Neural cell (in vitro differentiated cells): Measurements from ENCODE around the gene CARHSP1. TPM values are rescaled to one million over a fixed set of nuclear protein-coding genes. Genes with fewer than 3 reads are reported as not detected.
"Not testable (repeated sequence)": the region's sequence is repeated elsewhere in the genome, so short reads cannot be mapped to it uniquely, and the experiment has no call there.

ENCODE experiments used
- H2AFZ ChIP-seq: fragments of 200-600, 300-800 bp; sonication (generic), shearing (Covaris generic); 2 replicates; pipeline ENCODE4 v1.6.0; 2014; ENCODE audit warnings: low read depth, mild to moderate bottlenecking, antibody characterized with exemption, low read length, moderate library complexity
- H3F3A ChIP-seq: fragments of 200-600 bp; shearing (Covaris generic); 2 replicates; pipeline ENCODE4 v1.6.1; 2016; ENCODE audit warnings: mild to moderate bottlenecking, moderate library complexity, mixed read lengths, antibody characterized with exemption, low read length; ENCODE audit not compliant: insufficient read depth, poor library complexity, severe bottlenecking
- H3K27ac ChIP-seq: fragments of 200-600, 300-800 bp; sonication (generic), shearing (Covaris generic); 2 replicates; pipeline ENCODE4 v1.5.1; 2014; ENCODE audit warnings: mild to moderate bottlenecking, low read length, moderate library complexity
- H3K27me3 ChIP-seq: fragments of 300-800, 200-600 bp; sonication (generic), shearing (Covaris generic); 2 replicates; pipeline ENCODE4 v1.6.0; 2014; ENCODE audit warnings: mild to moderate bottlenecking, low read depth, low read length, moderate library complexity; ENCODE audit not compliant: insufficient read depth
- H3K36me3 ChIP-seq: fragments of 300-800, 200-600 bp; sonication (generic), shearing (Covaris generic); 2 replicates; pipeline ENCODE4 v1.5.1; 2014; ENCODE audit warnings: mild to moderate bottlenecking, antibody characterized with exemption, low read length, moderate library complexity; ENCODE audit not compliant: insufficient read depth
- H3K4me2 ChIP-seq: fragments of 300-800, 200-600 bp; sonication (generic), shearing (Covaris generic); 2 replicates; pipeline ENCODE4 v1.6.0; 2014; ENCODE audit warnings: mild to moderate bottlenecking, low read length
- H3K4me3 ChIP-seq: fragments of 300-800, 200-600 bp; sonication (generic), shearing (Covaris generic); 2 replicates; pipeline ENCODE4 v1.5.1; 2014; ENCODE audit warnings: mild to moderate bottlenecking, low read length, moderate library complexity
- H3K79me2 ChIP-seq: fragments of 200-600 bp; shearing (Covaris generic); replicated peaks from 2 replicates; pipeline ENCODE4 v1.6.0; 2014; ENCODE audit warnings: mild to moderate bottlenecking, low read length, moderate library complexity; ENCODE audit not compliant: insufficient read depth
- H3K9ac ChIP-seq: fragments of 300-800, 200-600 bp; sonication (generic), shearing (Covaris generic); 2 replicates; pipeline ENCODE4 v1.6.1; 2016; ENCODE audit warnings: mild to moderate bottlenecking, low read length, mixed read lengths
- H3K9me2 ChIP-seq: fragments of 200-600 bp; shearing (Covaris generic); 2 replicates; pipeline ENCODE4 v1.6.1; 2016; ENCODE audit warnings: mild to moderate bottlenecking, low read length, mixed read lengths; ENCODE audit not compliant: insufficient read depth
- H3K9me3 ChIP-seq: fragments of 200-600, 300-800 bp; sonication (generic), shearing (Covaris generic); 2 replicates; pipeline ENCODE4 v1.6.1; 2016; ENCODE audit warnings: mild to moderate bottlenecking, mixed run types, low read length, moderate library complexity, mixed read lengths
- H4K20me1 ChIP-seq: fragments of 200-600 bp; shearing (Covaris generic); 2 replicates; pipeline ENCODE4 v1.6.1; 2016; ENCODE audit warnings: mild to moderate bottlenecking, mixed run types; ENCODE audit not compliant: insufficient read depth
- EP300 ChIP-seq: fragments of 450-650 bp; conservative IDR thresholded peaks from 2 replicates; pipeline ENCODE4 v1.6.1; 2014; ENCODE audit warnings: antibody characterized with exemption, mild to moderate bottlenecking, moderate library complexity; ENCODE audit not compliant: poor library complexity, severe bottlenecking
- EZH2 ChIP-seq: fragments of 200-600, 300-800 bp; shearing (Covaris generic), sonication (generic); IDR thresholded peaks from 2 replicates; pipeline ENCODE4 v1.6.1; 2014; ENCODE audit warnings: antibody characterized with exemption, low read length, borderline replicate concordance, mild to moderate bottlenecking; ENCODE audit not compliant: insufficient read depth, poor library complexity, severe bottlenecking
- MXI1 ChIP-seq: fragments of 450-650 bp; conservative IDR thresholded peaks from 2 replicates; pipeline ENCODE4 v1.6.1; 2014; ENCODE audit warnings: antibody characterized with exemption, mild to moderate bottlenecking; ENCODE audit not compliant: poor library complexity, severe bottlenecking
- POLR2AphosphoS5 ChIP-seq: IDR thresholded peaks from 2 replicates; pipeline ENCODE4 v1.6.1; 2012
- RAD21 ChIP-seq: fragments of 450-650 bp; conservative IDR thresholded peaks from 2 replicates; pipeline ENCODE4 v1.6.1; 2014; ENCODE audit warnings: antibody characterized with exemption, mild to moderate bottlenecking, moderate library complexity
- REST ChIP-seq: IDR thresholded peaks from 2 replicates; pipeline ENCODE4 v1.6.1; 2012; ENCODE audit warnings: borderline replicate concordance
- SMC3 ChIP-seq: fragments of 450-650 bp; conservative IDR thresholded peaks from 2 replicates; pipeline ENCODE4 v1.6.1; 2014; ENCODE audit warnings: antibody characterized with exemption, mild to moderate bottlenecking, moderate library complexity; ENCODE audit not compliant: poor library complexity
- TAF1 ChIP-seq: IDR thresholded peaks from 2 replicates; pipeline ENCODE4 v1.6.1; 2012; ENCODE audit warnings: low read depth
- polyA minus RNA-seq: library from RNA; depleted of rRNA, polyadenylated mRNA; stranded (reverse); fragments of >200 nt; gene quantifications from 2 replicates; pipeline ENCODE4 v1.2.3, GENCODE V29; 2014
- polyA plus RNA-seq: library from polyadenylated mRNA; depleted of rRNA; stranded (reverse); fragments of >200 nt; gene quantifications from 2 replicates; pipeline ENCODE4 v1.2.3, GENCODE V29; 2014
- TF ChIP-seq, protein P1 (sequence below): fragments of 450-650 bp; IDR thresholded peaks from 2 replicates; pipeline ENCODE4 v1.5.1; 2014; ENCODE audit warnings: antibody characterized with exemption, mild to moderate bottlenecking, moderate library complexity; ENCODE audit not compliant: poor library complexity, severe bottlenecking

CARHSP1 gene
- 102 and 124 TPM in 2 replicates for polyA plus RNA-seq
- polyA minus RNA-seq: 106 and 108 TPM in 2 replicates

DNA sequence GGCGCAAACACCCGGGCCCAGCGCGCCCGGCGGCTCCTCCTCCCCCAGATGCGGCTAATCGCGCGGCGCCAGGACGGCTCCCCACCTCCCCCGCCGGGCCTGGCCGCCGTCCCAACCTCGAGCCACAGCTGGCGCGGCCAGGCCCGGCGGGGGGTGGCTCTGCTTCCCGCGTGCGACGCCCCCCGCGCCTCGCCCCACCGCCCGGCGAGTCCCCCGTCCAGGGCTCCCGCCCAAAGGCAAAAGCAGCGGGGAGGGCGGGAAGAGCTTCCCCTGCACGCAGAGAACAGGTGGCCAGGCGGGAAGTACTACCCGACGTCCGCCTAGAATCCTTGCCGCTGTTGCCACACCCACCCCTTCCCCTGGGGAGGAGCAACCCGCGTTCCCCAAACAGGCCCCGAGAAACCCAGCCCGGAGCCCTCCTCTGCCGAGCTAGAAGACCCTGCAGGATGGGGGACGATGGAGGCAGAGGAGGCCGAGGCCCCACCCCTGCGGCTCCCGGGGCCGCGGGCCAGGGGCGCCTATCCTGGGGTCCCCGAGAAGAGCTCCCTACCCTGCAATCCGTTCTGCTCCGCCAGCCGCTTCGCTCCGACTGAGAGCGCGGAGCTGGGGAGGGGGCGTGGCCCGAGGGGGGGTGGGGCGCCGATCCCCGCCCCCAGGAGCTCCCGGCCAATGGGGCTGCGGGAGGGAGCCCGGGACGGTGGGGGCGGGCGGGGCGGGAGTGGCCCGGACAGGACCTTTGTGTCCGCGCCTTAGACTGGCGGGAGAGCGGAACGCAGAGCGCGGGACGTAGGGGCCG is at the start of gene CARHSP1:
Gene CARHSP1, minus strand, starts transcription at position 591 of the 796 bp plus-strand sequence. CDS start 9,678 bp downstream, outside the sequence.
- TF ChIP-seq TAF1 (peak; percentile 100), REST (peak; percentile 98), SMC3 (no peak), POLR2AphosphoS5 (peak; percentile 90), EZH2 (no peak)
- Histone ChIP-seq H3K27ac (peak within 1 kb of the TSS; percentile 63), H3K79me2 (peaks cover 47% of the 10 kb centered on the region), H3K4me3 (peak within 1 kb of the TSS; percentile 80), H3K27me3 (no peaks in the 10 kb centered on the region), H2AFZ (no peak within 1 kb of the TSS), H4K20me1 (no peaks in the 10 kb centered on the region), H3K36me3 (no peaks in the 10 kb centered on the region), H3K4me2 (peak within 1 kb of the TSS; percentile 82), H3K9me3 (no peaks in the 10 kb centered on the region), H3F3A (no peaks in the 10 kb centered on the region), H3K9me2 (no peaks in the 10 kb centered on the region), H3K9ac (peak within 1 kb of the TSS; percentile 78)

DNA sequence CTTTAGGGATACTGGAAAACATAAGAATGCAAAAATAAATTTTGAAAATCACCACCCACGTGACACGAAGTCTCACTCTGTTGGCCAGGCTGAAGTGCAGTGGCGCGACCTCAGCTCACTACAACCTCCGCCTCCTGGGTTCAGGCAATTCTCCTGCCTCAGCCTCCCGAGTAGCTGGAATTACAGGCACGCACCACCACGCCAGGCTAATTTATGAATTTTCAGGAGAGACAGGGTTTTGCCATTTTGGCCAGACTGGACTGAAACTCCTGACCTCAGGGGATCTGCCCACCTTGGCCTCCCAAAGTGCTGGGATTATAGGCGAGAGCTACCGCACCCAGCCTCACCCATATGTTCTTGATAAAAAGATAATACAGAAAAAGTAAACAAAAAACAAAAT is 48.5 kb upstream of the CARHSP1 start:
- H2AFZ ChIP-seq, H3K79me2 ChIP-seq, H3K9me2 ChIP-seq, H3K9ac ChIP-seq, H3K27ac ChIP-seq, H3K4me3 ChIP-seq, H3K27me3 ChIP-seq, H3K9me3 ChIP-seq, H4K20me1 ChIP-seq, H3F3A ChIP-seq, H3K4me2 ChIP-seq: not testable (repeated sequence)
- H3K36me3 ChIP-seq: peaks cover 20% of the 10 kb centered on the region

DNA sequence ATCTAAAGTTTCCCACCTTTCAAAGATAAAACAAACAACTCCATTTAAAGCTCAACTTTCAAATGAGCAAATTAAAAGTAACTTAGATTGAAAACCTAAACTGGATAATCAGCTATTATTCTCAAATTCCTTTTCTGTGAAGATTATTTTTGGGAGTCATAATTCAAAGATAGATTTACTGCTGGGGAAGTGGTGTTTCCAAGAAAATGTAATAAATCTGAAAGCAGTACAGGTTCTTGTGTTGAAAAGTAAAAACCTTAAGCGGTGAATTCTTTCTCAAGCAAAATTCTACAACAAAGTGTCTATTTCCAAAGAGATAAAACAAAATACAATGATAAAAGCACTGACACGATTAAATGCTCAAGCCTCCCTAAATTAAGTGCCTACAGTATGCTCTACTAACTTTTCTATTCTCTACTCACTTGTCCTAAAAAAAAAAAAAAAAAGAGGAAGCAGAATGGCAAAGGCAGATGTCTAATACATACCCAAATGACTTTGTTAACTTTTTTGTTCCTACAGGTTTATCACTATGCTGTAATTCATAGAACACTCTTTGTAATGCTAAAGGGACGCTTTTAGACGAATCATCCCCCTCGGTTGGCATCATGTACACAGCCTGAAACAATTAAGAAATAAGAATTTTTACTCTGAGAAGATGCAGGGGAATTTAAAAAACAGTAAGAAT is 47.9 kb upstream of the CARHSP1 start:
- peaks cover 20% of the 10 kb centered on the region for H3K36me3 ChIP-seq
- H3K27ac ChIP-seq: no peak overlapping the region
- H3K9ac ChIP-seq: no peak overlapping the region
- H2AFZ ChIP-seq: no peak overlapping the region
- no peaks in the 10 kb centered on the region for H3K9me3 ChIP-seq
- H3F3A ChIP-seq: no peaks in the 10 kb centered on the region
- no peaks in the 10 kb centered on the region for H4K20me1 ChIP-seq
- H3K27me3 ChIP-seq: no peaks in the 10 kb centered on the region
- no peaks in the 10 kb centered on the region for H3K79me2 ChIP-seq
- H3K4me3 ChIP-seq: no peak overlapping the region
- no peak overlapping the region for H3K4me2 ChIP-seq
- no peaks in the 10 kb centered on the region for H3K9me2 ChIP-seq
- TF ChIP-seq TAF1 (no peak), REST (no peak), EZH2 (no peak), EP300 (no peak), SMC3 (no peak), MXI1 (no peak), POLR2AphosphoS5 (no peak), RAD21 (no peak)
- TF ChIP-seq, protein P1, sequence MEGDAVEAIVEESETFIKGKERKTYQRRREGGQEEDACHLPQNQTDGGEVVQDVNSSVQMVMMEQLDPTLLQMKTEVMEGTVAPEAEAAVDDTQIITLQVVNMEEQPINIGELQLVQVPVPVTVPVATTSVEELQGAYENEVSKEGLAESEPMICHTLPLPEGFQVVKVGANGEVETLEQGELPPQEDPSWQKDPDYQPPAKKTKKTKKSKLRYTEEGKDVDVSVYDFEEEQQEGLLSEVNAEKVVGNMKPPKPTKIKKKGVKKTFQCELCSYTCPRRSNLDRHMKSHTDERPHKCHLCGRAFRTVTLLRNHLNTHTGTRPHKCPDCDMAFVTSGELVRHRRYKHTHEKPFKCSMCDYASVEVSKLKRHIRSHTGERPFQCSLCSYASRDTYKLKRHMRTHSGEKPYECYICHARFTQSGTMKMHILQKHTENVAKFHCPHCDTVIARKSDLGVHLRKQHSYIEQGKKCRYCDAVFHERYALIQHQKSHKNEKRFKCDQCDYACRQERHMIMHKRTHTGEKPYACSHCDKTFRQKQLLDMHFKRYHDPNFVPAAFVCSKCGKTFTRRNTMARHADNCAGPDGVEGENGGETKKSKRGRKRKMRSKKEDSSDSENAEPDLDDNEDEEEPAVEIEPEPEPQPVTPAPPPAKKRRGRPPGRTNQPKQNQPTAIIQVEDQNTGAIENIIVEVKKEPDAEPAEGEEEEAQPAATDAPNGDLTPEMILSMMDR: no peak
